SK-MEL-5 (cell line): ENCODE data around the gene SLX4IP. TPM values are rescaled to one million over a fixed set of nuclear protein-coding genes. Genes with fewer than 3 reads are reported as not detected.

Source experiments
- DNase-seq: peaks from one replicate; pipeline ENCODE4 v3.0.0-alpha.2; 2016; ENCODE audit warnings: low read depth, low spot score
- in situ Hi-C: cut with HindIII; loops from 2 replicates; pipeline ENCODE4 v1.10.0; 2016; ENCODE audit warnings: low sequenced_read_pairs, high pct_unique_total_duplicates, low pct_unique_long_range_greater_than_20kb
- total RNA-seq: library from RNA; depleted of rRNA; stranded (reverse); fragments of >200 nt; shearing (Covaris generic); gene quantifications from 2 replicates; pipeline ENCODE4 v1.2.3, GENCODE V29; 2014

Gene SLX4IP
- total RNA-seq, 1 experiment from 2014 or later = 6.4 TPM

GRCh38 chr20:10476319-10476724 lies 41.2 kb downstream of the SLX4IP start:
- DNase-seq = no peak
- in situ Hi-C loops = no loop called here

GRCh38 chr20:10478205-10478604 lies 43.1 kb downstream of the SLX4IP start:
- no peak for DNase-seq
- in situ Hi-C loops = no loop called here

DNA sequence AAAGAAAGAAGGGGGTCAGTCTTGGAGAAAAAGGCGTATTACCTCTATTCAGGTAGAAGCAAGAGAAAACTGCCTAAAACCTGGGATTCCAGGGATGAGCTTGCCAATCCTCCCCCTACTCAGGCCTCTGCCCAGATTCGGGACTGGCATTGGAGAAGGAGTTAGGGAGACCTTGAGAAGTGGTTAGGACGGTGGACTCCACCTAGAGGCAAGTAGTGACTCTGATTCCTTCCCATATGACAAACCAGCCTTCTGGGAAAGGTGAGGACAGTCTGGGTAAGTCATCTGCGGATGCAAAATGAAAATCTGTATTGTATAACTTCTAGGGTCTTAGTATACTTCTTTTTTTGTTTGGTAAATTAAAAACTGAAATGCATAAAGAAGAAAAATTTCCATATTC lies 43.8 kb downstream of the SLX4IP start:
- DNase-seq = peak; percentile 30

DNA sequence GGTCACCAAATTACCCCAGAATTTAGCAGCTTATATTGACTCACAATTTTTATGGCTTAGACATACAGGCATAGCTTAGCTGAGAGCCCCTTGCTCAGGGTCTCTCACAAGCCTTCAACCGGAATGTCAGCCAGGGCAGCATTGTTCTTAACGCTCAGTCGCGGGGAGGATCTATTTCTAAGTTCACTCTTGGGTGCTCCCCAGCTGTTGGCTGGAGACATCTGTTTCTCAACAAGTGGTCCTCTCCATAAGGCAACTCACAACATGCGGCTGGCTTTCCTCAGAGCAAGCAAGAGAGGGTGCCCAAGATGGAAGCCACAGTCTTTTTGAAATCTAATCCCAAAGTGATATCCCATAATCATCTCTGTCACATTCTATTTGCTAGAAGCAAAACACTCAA lies 46.6 kb downstream of the SLX4IP start:
- in situ Hi-C loops = no loop called here
- no peak for DNase-seq

More for the DNA sequence above, 43.8 kb downstream of the SLX4IP start:
- in situ Hi-C loops = no loop called here

- DNase-seq = no peak
- in situ Hi-C loops = no loop called here
Observed at GRCh38 chr20:10483691-10484090, 48.6 kb downstream of the SLX4IP start.

DNA sequence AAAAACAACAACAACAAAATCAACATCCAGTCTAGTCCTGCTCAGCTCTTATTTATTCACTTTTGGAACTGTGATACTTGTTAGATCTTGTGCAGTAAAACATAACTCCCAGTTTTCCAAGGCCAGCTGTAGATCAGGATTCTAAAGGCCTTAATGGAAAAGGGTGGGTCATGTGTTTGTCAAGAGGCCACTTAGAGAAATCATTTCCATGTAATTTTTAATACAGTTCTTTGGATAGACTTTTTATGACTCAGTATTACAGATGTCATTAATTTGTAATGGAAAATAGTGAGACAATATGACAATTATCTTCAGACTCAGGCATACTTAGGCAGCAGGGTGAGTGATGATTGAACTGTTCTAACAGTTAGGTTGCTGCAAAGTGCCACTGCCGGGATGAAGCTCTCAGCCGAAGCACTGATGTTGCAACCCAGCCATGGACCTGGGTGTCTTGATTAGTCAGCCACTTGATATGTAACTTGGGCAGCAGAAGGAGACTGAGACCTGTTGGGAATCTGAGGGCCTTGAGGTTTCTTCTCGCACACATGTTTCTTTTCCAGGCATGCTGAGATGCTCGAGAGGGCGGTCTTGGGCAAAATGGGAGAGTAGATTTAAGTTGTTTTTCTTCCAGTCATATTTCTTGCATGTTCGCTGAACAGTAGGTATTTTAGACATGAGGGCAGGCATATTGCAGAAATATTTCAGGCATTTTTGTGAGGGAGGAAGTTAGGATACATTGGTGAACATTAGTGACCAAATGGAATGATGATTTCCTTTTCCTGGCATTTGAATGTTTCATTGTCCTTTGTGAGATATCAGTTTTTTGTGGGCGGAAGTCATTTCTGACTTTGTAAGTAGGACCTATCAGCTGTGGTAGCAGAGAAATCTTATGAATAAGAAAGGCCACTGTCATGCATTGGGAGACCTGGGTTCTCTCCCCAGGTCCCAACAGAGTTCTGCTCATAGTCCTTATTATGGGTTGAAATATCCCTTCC lies 52.3 kb downstream of the SLX4IP start:
- in situ Hi-C loops = no loop called here
- no peak for DNase-seq

DNA sequence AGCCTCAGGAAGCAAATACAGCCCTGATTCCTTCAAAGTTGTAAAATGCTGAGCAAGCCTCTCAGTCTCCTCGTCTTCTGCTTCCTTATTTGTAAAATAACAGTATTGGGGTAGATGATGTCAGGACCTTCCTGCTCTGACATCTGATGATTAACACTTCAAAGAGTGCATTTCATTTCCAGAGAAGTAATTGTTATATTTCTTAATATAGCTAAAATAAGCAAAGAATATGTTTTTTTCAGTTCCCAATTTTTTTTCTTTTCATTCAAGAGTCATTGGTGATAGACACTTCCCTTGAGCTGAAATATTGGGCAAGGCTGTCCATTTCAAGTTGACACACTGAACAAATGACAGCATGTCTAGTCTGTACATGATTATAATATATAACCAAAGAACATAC lies 53.4 kb downstream of the SLX4IP start:
- in situ Hi-C loops = no loop called here
- DNase-seq = no peak

DNA sequence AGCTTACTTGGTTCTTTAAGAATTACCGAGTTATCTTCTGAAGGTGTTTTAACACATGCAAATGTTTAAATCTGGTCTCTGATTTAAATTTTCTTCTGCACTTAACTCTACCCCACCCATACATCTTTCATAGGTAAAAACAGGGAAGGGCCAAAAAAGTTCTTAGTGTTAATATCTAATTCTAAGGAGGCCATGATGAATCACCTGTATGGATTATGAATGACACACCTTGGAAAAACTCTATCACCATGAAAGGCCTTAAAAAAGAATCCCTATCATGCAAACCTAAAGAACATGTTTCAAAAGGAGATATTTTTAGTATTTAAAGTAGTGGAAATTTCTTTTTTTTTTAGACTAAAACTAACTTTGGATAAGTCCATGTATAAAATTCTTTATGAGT lies 54.7 kb downstream of the SLX4IP start:
- no peak for DNase-seq
- in situ Hi-C loops = no loop called here

GRCh38 chr20:10490257-10490656 lies 55.2 kb downstream of the SLX4IP start:
- in situ Hi-C loops = no loop called here
- DNase-seq = no peak

DNA sequence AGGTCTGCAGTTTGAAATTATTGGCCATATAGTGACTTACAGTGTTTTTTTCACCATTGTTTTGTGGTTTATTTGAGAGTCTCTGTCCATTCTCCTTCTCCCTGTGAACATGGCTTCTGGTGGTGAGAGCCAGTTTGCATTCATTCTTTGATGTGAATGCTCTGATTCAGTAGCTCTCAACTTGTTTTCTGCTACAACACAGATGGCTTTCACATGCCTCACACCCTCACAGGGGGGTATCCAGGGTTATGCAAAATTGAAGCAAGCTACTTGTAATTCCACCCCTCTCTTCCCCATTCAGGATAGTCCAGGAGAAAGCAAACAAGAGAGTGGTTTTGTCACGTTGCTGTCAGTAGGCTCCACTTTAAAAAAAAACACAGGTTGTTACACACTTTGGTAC lies 55.6 kb downstream of the SLX4IP start:
- peak; percentile 99 for DNase-seq
- in situ Hi-C loops = no loop called here

GRCh38 chr20:10492065-10492464 lies 57.0 kb downstream of the SLX4IP start:
- DNase-seq = peak; percentile 74
- in situ Hi-C loops = no loop called here

GRCh38 chr20:10492844-10493243 lies 57.7 kb downstream of the SLX4IP start:
- in situ Hi-C loops = no loop called here
- DNase-seq = no peak

- DNase-seq = no peak
- in situ Hi-C loops = no loop called here
Observed at GRCh38 chr20:10495173-10495572, 60.1 kb downstream of the SLX4IP start.

DNA sequence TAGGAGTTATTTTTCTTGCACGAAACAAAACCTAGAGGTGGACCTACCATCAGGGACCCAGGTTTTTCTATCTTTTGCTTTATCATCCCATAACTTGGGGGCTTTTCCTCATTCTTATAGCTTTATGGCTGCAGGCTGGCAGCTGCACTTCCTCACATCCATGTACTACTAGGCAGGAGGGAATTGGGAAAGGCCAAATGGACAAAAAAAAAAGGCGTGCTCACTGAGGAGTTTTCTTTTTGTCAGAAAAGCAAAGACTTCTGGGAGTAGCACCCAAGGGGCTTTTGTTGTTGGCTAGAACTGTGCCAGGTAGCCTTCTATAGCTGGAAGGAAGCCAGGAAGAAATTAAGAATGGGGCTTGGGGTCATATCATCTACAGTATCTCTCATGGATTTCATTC lies 61.4 kb downstream of the SLX4IP start:
- in situ Hi-C loops = no loop called here
- peak; percentile 53 for DNase-seq

- in situ Hi-C loops = no loop called here
- no peak for DNase-seq
Observed at GRCh38 chr20:10497283-10497682, 62.2 kb downstream of the SLX4IP start.

DNA sequence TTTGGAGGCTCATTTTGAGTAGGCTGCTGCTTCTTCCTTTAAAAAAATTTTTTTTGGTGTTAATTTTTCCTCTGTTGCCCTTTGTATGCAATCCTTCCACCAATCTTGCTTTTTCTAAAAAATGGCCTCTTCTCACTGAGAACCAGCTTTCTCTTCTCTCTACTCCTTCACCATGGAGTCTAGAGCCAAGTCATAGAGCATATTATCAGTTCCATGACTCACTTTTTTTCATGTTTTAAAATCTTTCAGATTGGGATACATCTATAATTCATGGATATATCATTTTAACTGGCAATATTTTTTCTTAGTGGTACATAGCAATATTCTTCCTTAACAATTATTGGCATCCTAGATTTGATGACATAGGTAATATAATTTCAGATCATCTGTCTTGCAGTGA lies 62.7 kb downstream of the SLX4IP start:
- in situ Hi-C loops = no loop called here
- DNase-seq = no peak

DNA sequence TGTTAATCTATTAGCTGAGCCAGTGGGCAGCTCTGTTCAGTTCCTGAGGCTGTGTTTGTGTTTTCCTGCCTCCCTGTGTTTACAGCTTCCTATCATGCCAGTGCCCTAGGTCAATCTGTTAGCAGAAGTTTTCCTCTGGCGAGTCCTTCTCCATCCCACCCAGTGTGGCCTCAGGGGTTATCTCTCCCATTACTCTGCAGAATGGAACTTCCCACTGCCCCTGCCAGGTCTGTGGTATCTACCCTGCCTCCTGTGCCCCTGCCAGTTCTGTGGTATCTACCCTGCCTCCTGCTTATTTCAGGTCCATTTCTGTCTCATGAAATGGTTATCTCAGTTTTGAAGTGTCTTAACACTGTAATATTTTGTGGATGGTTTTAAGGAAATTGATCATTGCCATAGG lies 63.1 kb downstream of the SLX4IP start:
- in situ Hi-C loops = no loop called here
- peak; percentile 46 for DNase-seq

DNA sequence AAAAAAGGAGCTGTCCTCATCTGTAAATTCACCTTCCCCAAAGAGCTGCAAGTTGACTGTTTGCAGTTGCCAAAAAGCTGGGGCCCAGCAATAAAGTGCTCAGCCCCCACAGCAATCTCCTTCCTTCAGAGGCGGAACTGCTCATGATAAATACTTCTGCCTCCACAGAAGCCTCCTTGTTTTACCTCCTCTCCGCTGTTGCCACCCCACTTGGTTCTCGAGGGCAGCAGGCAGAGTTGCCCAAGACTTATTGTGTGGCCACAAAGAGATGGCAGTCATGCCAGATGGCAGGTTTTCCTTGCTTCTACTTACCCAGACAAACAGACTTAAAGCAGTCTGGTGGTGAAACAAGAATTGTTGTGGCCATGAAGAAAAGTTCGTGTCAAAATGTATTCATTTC lies 66.3 kb downstream of the SLX4IP start:
- DNase-seq = peak; percentile 96
- in situ Hi-C loops = no loop called here

GRCh38 chr20:10502098-10502526 lies 67.0 kb downstream of the SLX4IP start:
- DNase-seq = peak; percentile 52
- in situ Hi-C loops = no loop called here
